OCI-LY1 (cell line): ENCODE data around the gene ANXA3.

Experiments used
- H2AFZ ChIP-seq: fragments of 200-600 bp; sonication (generic), shearing (Covaris generic); 2 replicates; pipeline ENCODE4 v1.6.0; 2014; ENCODE audit warnings: antibody characterized with exemption, mild to moderate bottlenecking, low read length
- H3F3A ChIP-seq: fragments of 200-600 bp; sonication (generic), shearing (Covaris generic); 2 replicates; pipeline ENCODE4 v1.6.0; 2014; ENCODE audit warnings: mild to moderate bottlenecking, antibody characterized with exemption, low read length, moderate library complexity; ENCODE audit not compliant: insufficient read depth
- H3K27ac ChIP-seq: fragments of 200-600 bp; sonication (generic); 2 replicates; pipeline ENCODE4 v1.5.1; 2014; ENCODE audit warnings: low read length, mixed run types, mild to moderate bottlenecking, low read depth; ENCODE audit not compliant: poor library complexity, severe bottlenecking
- H3K27me3 ChIP-seq: fragments of 200-600 bp; sonication (generic); 2 replicates; pipeline ENCODE4 v1.6.0; 2014; ENCODE audit warnings: antibody characterized with exemption, mild to moderate bottlenecking, low read length, moderate library complexity; ENCODE audit not compliant: insufficient read depth
- H3K36me3 ChIP-seq: fragments of 200-600 bp; sonication (generic); 2 replicates; pipeline ENCODE4 v1.6.1; 2014; ENCODE audit warnings: mild to moderate bottlenecking, antibody characterized with exemption, low read length, moderate library complexity, mixed read lengths; ENCODE audit not compliant: insufficient read depth
- H3K4me1 ChIP-seq: fragments of 200-600 bp; sonication (generic); 2 replicates; pipeline ENCODE4 v1.5.1; 2014; ENCODE audit warnings: mild to moderate bottlenecking, low read length, moderate library complexity; ENCODE audit not compliant: insufficient read depth, severe bottlenecking
- H3K4me2 ChIP-seq: fragments of 200-600 bp; sonication (generic), shearing (Covaris generic); 2 replicates; pipeline ENCODE4 v1.6.1; 2014; ENCODE audit warnings: low read length
- H3K4me3 ChIP-seq: fragments of 200-600 bp; sonication (generic); 2 replicates; pipeline ENCODE4 v1.5.1; 2014; ENCODE audit warnings: low read length, low read depth, mild to moderate bottlenecking, mixed read lengths; ENCODE audit not compliant: poor library complexity, severe bottlenecking
- H3K79me2 ChIP-seq: fragments of 200-600 bp; shearing (Covaris generic); 2 replicates; pipeline ENCODE4 v1.6.1; 2016; ENCODE audit warnings: mixed run types, low read length, mixed read lengths; ENCODE audit not compliant: insufficient read depth
- H3K9ac ChIP-seq: fragments of 200-600 bp; sonication (generic), shearing (Covaris generic); 2 replicates; pipeline ENCODE4 v1.6.1; 2014; ENCODE audit warnings: mild to moderate bottlenecking, low read length, mixed read lengths
- H3K9me2 ChIP-seq: fragments of 200-600 bp; sonication (generic), shearing (Covaris generic); 2 replicates; pipeline ENCODE4 v1.6.1; 2014; ENCODE audit warnings: low read depth, mild to moderate bottlenecking, low read length, mixed read lengths
- H3K9me3 ChIP-seq: fragments of 200-600 bp; shearing (Covaris generic); 2 replicates; pipeline ENCODE4 v1.6.1; 2014; ENCODE audit warnings: low read length, mixed read lengths
- H4K20me1 ChIP-seq: fragments of 200-600 bp; sonication (generic), shearing (Covaris generic); 2 replicates; pipeline ENCODE4 v1.6.0; 2016; ENCODE audit warnings: mild to moderate bottlenecking, low read length; ENCODE audit not compliant: insufficient read depth
- CTCF ChIP-seq: fragments of 200-600 bp; sonication (generic), shearing (Covaris generic); IDR thresholded peaks from 2 replicates; pipeline ENCODE4 v1.5.1; 2017; ENCODE audit warnings: mild to moderate bottlenecking, antibody characterized with exemption, low read length, moderate library complexity, mixed read lengths
- EZH2 ChIP-seq: fragments of 200-600 bp; sonication (generic), shearing (Covaris generic); IDR thresholded peaks from 2 replicates; pipeline ENCODE4 v1.8.0; 2017; ENCODE audit warnings: borderline replicate concordance, mixed run types, mild to moderate bottlenecking, antibody characterized with exemption, low read length, moderate library complexity, mixed read lengths

The ANXA3 gene

DNA sequence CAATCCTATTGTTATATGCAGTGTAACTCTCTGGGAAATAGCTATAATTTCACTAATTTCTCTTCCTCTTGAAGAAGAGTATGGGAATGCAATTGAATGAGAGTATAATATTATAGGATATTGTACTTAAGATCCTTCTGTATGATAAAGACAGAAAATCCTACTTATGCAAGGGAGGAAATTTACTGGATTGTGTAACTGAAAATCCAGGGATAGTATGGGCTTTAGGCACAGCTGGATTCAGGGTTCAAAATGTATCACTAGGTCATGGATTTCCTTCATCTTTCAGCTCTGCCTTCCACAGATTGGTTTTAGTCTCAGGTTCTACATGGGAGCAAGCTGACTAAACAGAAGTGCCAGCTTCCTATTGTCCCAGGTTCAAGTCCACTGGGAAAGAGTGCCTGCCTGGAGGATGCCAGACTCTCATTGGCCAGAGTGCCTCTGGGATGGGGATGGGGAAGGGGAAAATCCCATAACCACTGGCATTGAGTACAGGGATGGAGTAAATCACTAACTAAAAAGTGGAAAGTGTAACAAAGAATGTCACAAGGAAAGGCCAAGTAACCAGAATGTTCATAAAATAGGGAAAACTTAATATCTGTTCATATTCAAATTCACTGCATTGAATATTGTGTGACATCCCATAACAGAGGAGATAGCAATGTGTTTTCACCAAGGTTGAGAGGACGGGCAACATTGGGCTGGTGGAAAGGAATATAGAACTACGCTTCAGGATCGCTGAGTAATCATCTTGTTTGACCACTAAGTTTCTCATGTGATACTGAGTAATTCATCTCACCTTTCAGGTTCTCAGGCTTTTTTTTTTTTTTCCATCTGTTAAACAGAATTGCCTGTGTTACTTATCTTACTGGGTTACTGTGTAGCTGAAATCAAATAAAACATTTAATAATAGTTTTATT is 75.7 kb downstream of the ANXA3 start:
- H3K4me3 ChIP-seq, result no peak overlapping the region
- H3K9me3 ChIP-seq, result no peaks in the 10 kb centered on the region
- no peaks in the 10 kb centered on the region for H3K27me3 ChIP-seq
- no peaks in the 10 kb centered on the region for H3F3A ChIP-seq
- no peak overlapping the region for H2AFZ ChIP-seq
- H3K9ac ChIP-seq, result no peak overlapping the region
- no peak overlapping the region for H3K4me2 ChIP-seq
- peaks cover 17% of the 10 kb centered on the region for H3K4me1 ChIP-seq
- no peak overlapping the region for H3K27ac ChIP-seq
- H3K79me2 ChIP-seq, result no peaks in the 10 kb centered on the region
- no peaks in the 10 kb centered on the region for H3K36me3 ChIP-seq
- no peaks in the 10 kb centered on the region for H3K9me2 ChIP-seq
- no peaks in the 10 kb centered on the region for H4K20me1 ChIP-seq
- TF ChIP-seq CTCF (no peak), EZH2 (no peak)

DNA sequence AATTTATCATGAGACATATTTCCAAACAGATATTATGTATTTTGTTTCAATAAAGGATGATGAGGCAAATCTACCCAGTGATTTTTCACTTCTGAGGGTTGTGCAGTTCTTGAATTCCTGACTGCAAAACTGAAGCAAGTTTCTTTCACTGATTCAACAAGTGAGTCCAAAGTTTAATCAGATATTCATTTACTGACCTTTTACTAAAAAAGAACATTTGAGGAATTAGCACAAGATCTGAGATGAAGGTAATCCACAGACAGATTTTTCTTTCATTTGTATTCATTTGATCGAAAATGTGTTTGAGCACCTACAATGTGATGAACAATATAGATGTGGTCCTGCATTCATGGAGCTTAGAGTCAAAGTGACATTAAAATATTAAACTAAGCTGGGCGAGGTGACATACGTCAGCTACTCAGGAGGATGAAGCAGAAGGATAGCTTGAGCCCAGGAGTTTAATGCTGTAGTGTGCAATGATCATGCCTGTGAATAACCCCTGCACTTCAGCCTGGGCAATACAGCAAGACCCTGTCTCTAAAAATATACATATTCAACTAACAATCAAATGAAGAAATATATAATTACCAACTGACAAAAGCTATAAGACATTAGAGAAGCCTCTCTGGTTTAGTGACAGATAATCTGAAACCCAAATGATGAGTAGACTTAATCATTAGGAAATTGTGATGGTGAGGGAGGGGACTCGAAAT is 76.6 kb downstream of the ANXA3 start:
- no peaks in the 10 kb centered on the region for H3K27me3 ChIP-seq
- TF ChIP-seq CTCF, result no peak
- no peak for TF ChIP-seq EZH2
- H3K4me1 ChIP-seq, result peaks cover 17% of the 10 kb centered on the region
- H2AFZ ChIP-seq, result no peak overlapping the region
- H3K36me3 ChIP-seq, result no peaks in the 10 kb centered on the region
- no peak overlapping the region for H3K9ac ChIP-seq
- no peak overlapping the region for H3K4me2 ChIP-seq
- H3F3A ChIP-seq, result no peaks in the 10 kb centered on the region
- no peak overlapping the region for H3K27ac ChIP-seq
- no peaks in the 10 kb centered on the region for H3K79me2 ChIP-seq
- no peaks in the 10 kb centered on the region for H3K9me2 ChIP-seq
- no peaks in the 10 kb centered on the region for H3K9me3 ChIP-seq
- no peak overlapping the region for H3K4me3 ChIP-seq
- no peaks in the 10 kb centered on the region for H4K20me1 ChIP-seq

DNA sequence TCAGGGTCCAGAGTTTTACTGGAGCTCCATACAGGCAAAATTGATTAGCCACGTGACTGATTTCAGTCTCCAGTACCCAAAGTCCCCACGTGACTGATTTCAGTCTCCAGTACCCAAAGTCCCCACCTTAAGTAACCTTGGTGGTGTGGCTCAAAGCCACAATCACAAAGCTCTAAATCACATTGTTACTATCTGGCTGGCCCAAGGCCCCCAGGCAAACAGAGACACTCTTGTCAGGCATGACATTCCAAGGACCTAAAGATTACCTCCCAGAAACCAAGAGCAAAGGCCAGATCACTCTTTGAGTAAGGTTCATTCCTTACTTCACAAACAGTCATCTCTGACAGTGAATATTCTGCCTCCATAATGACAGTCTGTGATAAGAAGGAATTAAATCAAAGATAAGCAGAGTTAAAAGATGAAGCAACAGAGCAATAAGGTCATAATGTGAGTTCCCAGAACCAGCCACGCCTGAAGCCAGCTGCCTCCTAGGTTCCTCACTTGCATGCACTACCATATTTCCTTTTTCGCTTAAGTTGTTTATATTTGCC is 78.5 kb downstream of the ANXA3 start:
- no peak overlapping the region for H3K27ac ChIP-seq
- no peaks in the 10 kb centered on the region for H3K9me2 ChIP-seq
- no peaks in the 10 kb centered on the region for H3F3A ChIP-seq
- no peak overlapping the region for H3K4me3 ChIP-seq
- no peak overlapping the region for H2AFZ ChIP-seq
- no peaks in the 10 kb centered on the region for H4K20me1 ChIP-seq
- no peak overlapping the region for H3K9ac ChIP-seq
- H3K4me2 ChIP-seq, result no peak overlapping the region
- no peaks in the 10 kb centered on the region for H3K27me3 ChIP-seq
- H3K9me3 ChIP-seq, result no peaks in the 10 kb centered on the region
- H3K79me2 ChIP-seq, result no peaks in the 10 kb centered on the region
- no peaks in the 10 kb centered on the region for H3K36me3 ChIP-seq
- H3K4me1 ChIP-seq, result peaks cover 13% of the 10 kb centered on the region
- TF ChIP-seq CTCF (no peak), EZH2 (no peak)
